Peyer's patch (tissue), 4 donors: ENCODE data around the gene FHOD3.

Experiments used
- CTCF ChIP-seq, 6 experiments: fragments of 450-650 bp in 4 of 6; fragments of 200-600 bp in 2 of 6; sonication (generic) in 1 of 6; IDR thresholded peaks; one replicate each; pipeline ENCODE4 v1.5.1; 2017 to 2019; ENCODE audit warnings: antibody characterized with exemption in 6 of 6, mild to moderate bottlenecking in 3 of 6, moderate library complexity in 1 of 6
- POLR2A ChIP-seq, 2 donors: fragments of 450-650 bp; IDR thresholded peaks; one replicate each; pipeline ENCODE4 v1.5.1; 2017; ENCODE audit warnings: antibody characterized with exemption in 2 of 2, mild to moderate bottlenecking in 2 of 2, moderate library complexity in 2 of 2

- no peak for TF ChIP-seq POLR2A (IDR thresholded peaks at IDR 0.05)
- no peak for TF ChIP-seq CTCF (IDR thresholded peaks at IDR 0.05)
Measured at GRCh38 chr18:36504928-36505327, 207.4 kb downstream of the FHOD3 start.
